HEK293T (cell line): ENCODE data around the gene DZANK1.
"Not testable (repeated sequence)": the region's sequence is repeated elsewhere in the genome, so short reads cannot be mapped to it uniquely, and the experiment has no call there.

Experiments
- CTCF ChIA-PET: fragments of 350-600 bp; formaldehyde crosslinking; extraction: SDS; loops from one replicate; lab custom pipeline; 2021; ENCODE audit warnings: antibody characterized with exemption, inconsistent platforms; lab: Yijun Ruan, JAX
- POLR2A ChIA-PET: fragments of 350-600 bp; formaldehyde crosslinking; extraction: SDS; loops from one replicate; lab custom pipeline; 2020; ENCODE audit warnings: antibody characterized with exemption, inconsistent platforms; lab: Yijun Ruan, JAX
- DNase-seq: peaks from one replicate; pipeline ENCODE4 v3.0.0; 2012; ENCODE audit warnings: mixed read lengths; ENCODE audit errors: extremely low spot score
- ARNT ChIP-seq: fragments of 450-650 bp; IDR thresholded peaks from 2 replicates; pipeline ENCODE4 v1.6.1; 2017; ENCODE audit warnings: mild to moderate bottlenecking
- BHLHE40 ChIP-seq: fragments of 450-650 bp; IDR thresholded peaks from 2 replicates; pipeline ENCODE4 v1.6.1; 2016; ENCODE audit warnings: mild to moderate bottlenecking, moderate library complexity, borderline replicate concordance
- CTBP1 ChIP-seq: fragments of 450-650 bp; IDR thresholded peaks from 2 replicates; pipeline ENCODE4 v1.6.1; 2016; ENCODE audit warnings: borderline replicate concordance
- ELF4 ChIP-seq: fragments of 450-650 bp; IDR thresholded peaks from 2 replicates; pipeline ENCODE4 v1.6.1; 2017; ENCODE audit warnings: antibody characterized with exemption
- FOXA1 ChIP-seq: fragments of 450-650 bp; IDR thresholded peaks from 2 replicates; pipeline ENCODE4 v1.6.1; 2016; ENCODE audit warnings: mild to moderate bottlenecking
- FOXK2 ChIP-seq: fragments of 450-650 bp; IDR thresholded peaks from 2 replicates; pipeline ENCODE4 v1.6.1; 2016; ENCODE audit warnings: mild to moderate bottlenecking
- FOXM1 ChIP-seq: fragments of 450-650 bp; IDR thresholded peaks from 2 replicates; pipeline ENCODE4 v1.6.1; 2017; ENCODE audit warnings: mild to moderate bottlenecking, borderline replicate concordance
- HDGF ChIP-seq: fragments of 450-650 bp; IDR thresholded peaks from 2 replicates; pipeline ENCODE4 v1.6.1; 2017; ENCODE audit warnings: antibody characterized with exemption, borderline replicate concordance
- L3MBTL2 ChIP-seq: fragments of 450-650 bp; conservative IDR thresholded peaks from 2 replicates; pipeline ENCODE4 v1.6.1; 2016; ENCODE audit warnings: mild to moderate bottlenecking
- LEF1 ChIP-seq: fragments of 450-650 bp; IDR thresholded peaks from 2 replicates; pipeline ENCODE4 v1.6.1; 2017; ENCODE audit warnings: mild to moderate bottlenecking, borderline replicate concordance
- NFRKB ChIP-seq: fragments of 450-650 bp; IDR thresholded peaks from 2 replicates; pipeline ENCODE4 v1.6.1; 2016; ENCODE audit warnings: mild to moderate bottlenecking, moderate library complexity
- PKNOX1 ChIP-seq: fragments of 450-650 bp; IDR thresholded peaks from 2 replicates; pipeline ENCODE4 v1.6.1; 2016
- SP1 ChIP-seq: fragments of 450-650 bp; IDR thresholded peaks from 2 replicates; pipeline ENCODE4 v1.6.1; 2017
- SUZ12 ChIP-seq: fragments of 450-650 bp; IDR thresholded peaks from 2 replicates; pipeline ENCODE4 v1.6.1; 2016; ENCODE audit warnings: mild to moderate bottlenecking
- TARDBP ChIP-seq: fragments of 450-650 bp; IDR thresholded peaks from 2 replicates; pipeline ENCODE4 v1.6.1; 2016
- ZNF384 ChIP-seq: fragments of 450-650 bp; IDR thresholded peaks from 2 replicates; pipeline ENCODE4 v1.6.1; 2016

Gene DZANK1

GRCh38 chr20:18388860-18389259, 78.0 kb downstream of the DZANK1 start:
- ChIA-PET POLR2A (interaction anchor here (1.2 kb wide), 1 partner anchor 78 kb away, joined by 3 read pairs; the partner anchor contains the start of genes DZANK1 and POLR3F), CTCF (no interaction called here)
- no peak for DNase-seq
- TF ChIP-seq FOXA1, result no peak
- no peak for TF ChIP-seq HDGF
- TF ChIP-seq NFRKB, result no peak
- TF ChIP-seq ZNF384, result no peak
- no peak for TF ChIP-seq FOXM1
- no peak for TF ChIP-seq ELF4
- no peak for TF ChIP-seq PKNOX1
- no peak for TF ChIP-seq FOXK2
- no peak for TF ChIP-seq SUZ12
- TF ChIP-seq ARNT, result no peak
- TF ChIP-seq SP1, result no peak
- TF ChIP-seq LEF1, result no peak
- no peak for TF ChIP-seq CTBP1
- no peak for TF ChIP-seq TARDBP
- no peak for TF ChIP-seq BHLHE40
- TF ChIP-seq L3MBTL2, result no peak

- no peak for DNase-seq
- ChIA-PET POLR2A (no interaction called here), CTCF (interaction anchor here (0.7 kb wide), 1 partner anchor 43 kb away, joined by 3 read pairs; no protein-coding TSS in a partner anchor)
- no peak for TF ChIP-seq ZNF384
- no peak for TF ChIP-seq FOXM1
- TF ChIP-seq HDGF, result no peak
- TF ChIP-seq SP1, result no peak
- no peak for TF ChIP-seq NFRKB
- no peak for TF ChIP-seq TARDBP
- TF ChIP-seq SUZ12, result no peak
- no peak for TF ChIP-seq CTBP1
- no peak for TF ChIP-seq BHLHE40
- TF ChIP-seq ARNT, result no peak
- TF ChIP-seq FOXA1, result no peak
- TF ChIP-seq FOXK2, result no peak
- TF ChIP-seq L3MBTL2, result no peak
- TF ChIP-seq LEF1, result no peak
- no peak for TF ChIP-seq ELF4
Observed at GRCh38 chr20:18380908-18381529, 85.8 kb downstream of the DZANK1 start.

DNA sequence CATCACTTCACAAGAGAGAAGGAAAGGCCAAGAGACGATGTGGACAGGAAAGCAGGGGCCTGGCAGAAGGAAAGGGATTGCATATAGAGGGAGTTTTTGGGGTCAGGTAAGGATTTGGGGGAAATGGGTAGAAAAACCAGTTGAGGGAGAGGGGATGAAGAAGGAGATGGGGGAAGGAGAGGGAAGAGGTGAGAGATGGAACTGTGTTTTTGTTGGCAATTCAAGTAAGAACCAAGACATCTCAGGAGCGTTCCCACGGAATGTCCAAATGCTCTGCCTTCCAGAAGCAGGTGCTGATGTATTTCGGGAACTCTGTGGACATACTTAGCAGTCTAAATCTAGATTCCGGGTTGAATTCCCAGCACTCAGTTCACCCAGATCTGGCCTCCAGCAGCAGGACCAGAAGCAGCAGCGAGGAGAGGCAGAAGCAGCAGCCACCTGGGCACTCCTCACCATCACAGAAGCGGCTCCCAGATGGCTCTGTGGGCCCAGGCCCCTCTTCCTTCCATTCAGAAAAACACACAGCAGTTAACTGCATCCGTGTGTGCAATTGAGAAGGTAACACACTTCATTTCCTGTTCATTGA, 88.8 kb downstream of the DZANK1 start:
- POLR2A ChIA-PET, result no interaction called here
- TF ChIP-seq HDGF, result no peak
- DNase-seq, result no peak
- CTCF ChIA-PET, result no interaction called here

GRCh38 chr20:18375551-18375950, 91.3 kb downstream of the DZANK1 start:
- CTCF ChIA-PET, DNase-seq, POLR2A ChIA-PET: not testable (repeated sequence)

DNA sequence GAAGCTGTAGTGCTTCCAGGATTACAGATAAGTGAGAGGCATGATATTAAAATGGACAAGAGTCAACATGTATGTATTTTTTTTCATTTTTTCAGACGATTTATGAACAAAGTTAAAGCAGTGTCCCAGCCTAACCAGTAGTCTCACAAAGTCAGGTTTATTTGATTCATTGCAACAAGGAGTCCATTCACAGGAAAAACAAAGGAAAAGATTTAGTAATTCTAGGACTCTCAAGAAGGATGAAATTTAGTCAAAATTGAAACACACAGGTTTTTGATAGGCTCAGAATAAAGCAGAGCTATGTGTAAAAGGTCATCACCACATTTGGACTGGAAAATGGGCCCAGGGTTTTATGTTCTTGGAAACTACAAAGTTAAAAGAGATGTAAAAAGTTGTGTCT, 94.5 kb downstream of the DZANK1 start:
- no peak for TF ChIP-seq LEF1
- TF ChIP-seq SP1, result no peak
- TF ChIP-seq FOXK2, result no peak
- TF ChIP-seq FOXA1, result no peak
- TF ChIP-seq BHLHE40, result no peak
- no peak for TF ChIP-seq CTBP1
- TF ChIP-seq NFRKB, result no peak
- TF ChIP-seq HDGF, result no peak
- no peak for TF ChIP-seq SUZ12
- no peak for TF ChIP-seq ARNT
- TF ChIP-seq ELF4, result no peak
- no peak for TF ChIP-seq ZNF384
- TF ChIP-seq PKNOX1, result no peak
- no peak for TF ChIP-seq TARDBP
- no peak for TF ChIP-seq FOXM1
- TF ChIP-seq L3MBTL2, result no peak
- ChIA-PET CTCF (no interaction called here), POLR2A (no interaction called here)
- no peak for DNase-seq

DNA sequence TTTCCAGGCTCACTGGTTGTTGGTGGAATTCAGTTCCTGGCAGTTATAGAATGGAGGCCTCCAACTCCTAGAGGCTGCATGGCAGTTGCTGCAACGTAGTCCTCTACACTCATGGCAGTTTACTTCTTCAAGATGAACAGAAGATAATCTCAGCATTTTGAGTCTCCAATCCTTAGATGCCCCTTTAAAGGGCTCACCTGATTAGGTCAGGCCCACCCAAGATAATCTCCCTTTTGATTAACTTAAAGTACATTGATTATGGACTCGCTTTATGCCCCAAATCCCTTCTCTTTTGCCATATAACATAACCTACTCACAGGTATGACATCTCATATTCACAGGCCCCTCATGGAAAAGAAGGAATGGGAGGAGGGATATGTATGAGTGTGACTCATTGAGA, 102.1 kb downstream of the DZANK1 start:
- DNase-seq, result no peak
- CTCF ChIA-PET, result no interaction called here
- POLR2A ChIA-PET, result no interaction called here
- TF ChIP-seq FOXA1 (no peak), L3MBTL2 (no peak), NFRKB (no peak), BHLHE40 (no peak), TARDBP (no peak), LEF1 (no peak), FOXK2 (no peak)

DNA sequence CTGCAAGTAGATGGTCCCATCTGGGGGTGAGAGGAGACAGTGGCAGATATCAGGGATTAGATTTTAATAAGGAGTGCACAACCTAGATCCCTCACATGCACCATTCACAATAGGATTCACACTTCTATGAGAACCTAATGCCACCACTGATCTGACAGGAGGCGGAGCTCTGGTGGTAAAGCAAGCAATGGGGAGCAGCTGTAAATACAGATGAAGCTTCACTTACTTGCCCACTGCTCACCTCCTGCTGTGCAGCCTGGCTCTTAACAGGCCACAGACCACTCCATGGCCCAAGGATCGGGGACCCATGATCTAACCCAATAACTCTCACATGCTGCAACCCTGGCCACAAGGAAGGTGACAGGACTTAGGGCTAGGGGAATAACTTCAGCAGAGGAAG, 103.1 kb downstream of the DZANK1 start:
- no peak for TF ChIP-seq L3MBTL2
- no peak for TF ChIP-seq FOXK2
- no peak for TF ChIP-seq BHLHE40
- no peak for TF ChIP-seq ARNT
- TF ChIP-seq HDGF, result no peak
- no peak for TF ChIP-seq FOXM1
- TF ChIP-seq LEF1, result no peak
- no peak for TF ChIP-seq CTBP1
- no peak for TF ChIP-seq SP1
- no peak for TF ChIP-seq ZNF384
- no peak for DNase-seq
- ChIA-PET CTCF (no interaction called here), POLR2A (interaction anchor here (0.6 kb wide), 1 partner anchor 144 kb away, joined by 3 read pairs; the partner anchor contains the start of gene SEC23B)
